Testis (tissue), 3 donors: Measurements from ENCODE around the gene RPL36. TPM values are rescaled to one million over a fixed set of nuclear protein-coding genes. Genes with fewer than 3 reads are reported as not detected.

Experiments used
- DNase-seq: peaks from one replicate; pipeline ENCODE4 v3.0.0-alpha.2; 2019
- H3K27ac ChIP-seq, 2 donors: fragments of 200-600 bp; sonication (generic); one replicate each; pipeline ENCODE4 v1.5.1; 2019
- H3K27me3 ChIP-seq: fragments of 200-600 bp; sonication (generic); one replicate; pipeline ENCODE4 v1.5.1; 2019
- H3K36me3 ChIP-seq: fragments of 200-600 bp; sonication (generic); one replicate; pipeline ENCODE4 v1.5.1; 2017; ENCODE audit warnings: low read depth; ENCODE audit errors: missing control alignments
- H3K4me1 ChIP-seq: fragments of 200-600 bp; sonication (generic); one replicate; pipeline ENCODE4 v1.5.1; 2019
- H3K4me3 ChIP-seq, 2 donors: fragments of 200-600 bp; sonication (generic); one replicate each; pipeline ENCODE4 v1.5.1; 2017 to 2019
- H3K9me3 ChIP-seq: fragments of 200-600 bp; sonication (generic); one replicate; pipeline ENCODE4 v1.5.1; 2017
- POLR2A ChIP-seq: fragments of 450-650 bp; IDR thresholded peaks from one replicate; pipeline ENCODE4 v1.6.1; 2017; ENCODE audit warnings: antibody characterized with exemption, mild to moderate bottlenecking, moderate library complexity
- WGBS, 2 donors: methylation state at CpG; one replicate each; pipeline ENCODE4 v1.1.5; 2018; 5-methylcytosine and 5-hydroxymethylcytosine counted together
- intact Hi-C: fragments of 100-400 bp; cut with DNase I; formaldehyde crosslinking; loops from one replicate; pipeline ENCODE4 v1.15.1; 2023; ENCODE audit warnings: low total_unique reads
- polyA plus RNA-seq: library from polyadenylated mRNA; stranded (reverse); fragments of 350-450 nt; fragmentation: Illumina TruSeq; extraction: RNeasy Lipid Tissue Mini Kit (QIAGEN cat#74804); gene quantifications from one replicate; pipeline ENCODE4 v1.2.3, GENCODE V29; 2014; ENCODE audit warnings: low read depth, low replicate concordance; ENCODE audit not compliant: insufficient read depth
- total RNA-seq, 2 donors: library from RNA; depleted of rRNA; stranded (reverse); fragments of >200 nt; gene quantifications; one replicate each; pipeline ENCODE4 v1.2.3, GENCODE V29; 2016
- TF ChIP-seq, protein P1 (sequence below), 3 experiments: fragments of 450-650 bp in 2 of 3; fragments of 200-600 bp in 1 of 3; sonication (generic) in 1 of 3; IDR thresholded peaks; one replicate each; pipeline ENCODE4 v1.5.1; 2016 to 2019; ENCODE audit warnings: antibody characterized with exemption in 3 of 3, mild to moderate bottlenecking in 2 of 3, moderate library complexity in 1 of 3

RPL36 gene
- total and polyA plus RNA-seq, 3 donors from 2014 or later, result 331 to 531 (median 497) TPM

- H3K27ac ChIP-seq, result no peak overlapping the region
- WGBS, 2 donors, result 49 to 57% methylated on average over 14 of the region's 14 CpGs
- TF ChIP-seq POLR2A, result no peak
- TF ChIP-seq, protein P1, sequence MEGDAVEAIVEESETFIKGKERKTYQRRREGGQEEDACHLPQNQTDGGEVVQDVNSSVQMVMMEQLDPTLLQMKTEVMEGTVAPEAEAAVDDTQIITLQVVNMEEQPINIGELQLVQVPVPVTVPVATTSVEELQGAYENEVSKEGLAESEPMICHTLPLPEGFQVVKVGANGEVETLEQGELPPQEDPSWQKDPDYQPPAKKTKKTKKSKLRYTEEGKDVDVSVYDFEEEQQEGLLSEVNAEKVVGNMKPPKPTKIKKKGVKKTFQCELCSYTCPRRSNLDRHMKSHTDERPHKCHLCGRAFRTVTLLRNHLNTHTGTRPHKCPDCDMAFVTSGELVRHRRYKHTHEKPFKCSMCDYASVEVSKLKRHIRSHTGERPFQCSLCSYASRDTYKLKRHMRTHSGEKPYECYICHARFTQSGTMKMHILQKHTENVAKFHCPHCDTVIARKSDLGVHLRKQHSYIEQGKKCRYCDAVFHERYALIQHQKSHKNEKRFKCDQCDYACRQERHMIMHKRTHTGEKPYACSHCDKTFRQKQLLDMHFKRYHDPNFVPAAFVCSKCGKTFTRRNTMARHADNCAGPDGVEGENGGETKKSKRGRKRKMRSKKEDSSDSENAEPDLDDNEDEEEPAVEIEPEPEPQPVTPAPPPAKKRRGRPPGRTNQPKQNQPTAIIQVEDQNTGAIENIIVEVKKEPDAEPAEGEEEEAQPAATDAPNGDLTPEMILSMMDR (IDR thresholded peaks at IDR 0.05), result no peak
- no peaks in the 10 kb centered on the region for H3K27me3 ChIP-seq
- intact Hi-C loops, result no loop called here
- H3K4me1 ChIP-seq, result peaks cover 18% of the 10 kb centered on the region
- H3K4me3 ChIP-seq, result no peak overlapping the region
- H3K9me3 ChIP-seq, result no peaks in the 10 kb centered on the region
- no peak for DNase-seq
- no peaks in the 10 kb centered on the region for H3K36me3 ChIP-seq
These were observed 28.0 kb downstream of the RPL36 start for GRCh38 chr19:5718037-5718578.

GRCh38 chr19:5718579-5719273 lies 28.6 kb downstream of the RPL36 start:
- Histone ChIP-seq H3K27me3 (no peaks in the 10 kb centered on the region), H3K4me1 (peaks cover 18% of the 10 kb centered on the region), H3K36me3 (no peaks in the 10 kb centered on the region), H3K4me3 (peak overlapping the region; percentile 97 to 99), H3K27ac (peak overlapping the region in 1 of 2 donors; percentile 94), H3K9me3 (no peaks in the 10 kb centered on the region)
- intact Hi-C loops, result no loop called here
- DNase-seq, result no peak
- 18 to 19% methylated on average over 11 of the region's 11 CpGs for WGBS, 2 donors
- no peak for TF ChIP-seq POLR2A
- TF ChIP-seq, protein P1 (IDR thresholded peaks at IDR 0.05), result no peak

- Histone ChIP-seq H3K36me3 (no peaks in the 10 kb centered on the region), H3K27me3 (no peaks in the 10 kb centered on the region), H3K9me3 (no peaks in the 10 kb centered on the region), H3K4me3 (peak overlapping the region; percentile 97 to 99), H3K4me1 (peaks cover 18% of the 10 kb centered on the region), H3K27ac (peak overlapping the region; percentile 93 to 94)
- no peak for TF ChIP-seq POLR2A
- TF ChIP-seq, protein P1 (IDR thresholded peaks at IDR 0.05), result no peak
- no peak for DNase-seq
- 0% methylated on average over 45 to 58 of the region's 58 CpGs for WGBS, 2 donors
- intact Hi-C loops, result no loop called here
These were observed 29.3 kb downstream of the RPL36 start for GRCh38 chr19:5719274-5719960.

DNA sequence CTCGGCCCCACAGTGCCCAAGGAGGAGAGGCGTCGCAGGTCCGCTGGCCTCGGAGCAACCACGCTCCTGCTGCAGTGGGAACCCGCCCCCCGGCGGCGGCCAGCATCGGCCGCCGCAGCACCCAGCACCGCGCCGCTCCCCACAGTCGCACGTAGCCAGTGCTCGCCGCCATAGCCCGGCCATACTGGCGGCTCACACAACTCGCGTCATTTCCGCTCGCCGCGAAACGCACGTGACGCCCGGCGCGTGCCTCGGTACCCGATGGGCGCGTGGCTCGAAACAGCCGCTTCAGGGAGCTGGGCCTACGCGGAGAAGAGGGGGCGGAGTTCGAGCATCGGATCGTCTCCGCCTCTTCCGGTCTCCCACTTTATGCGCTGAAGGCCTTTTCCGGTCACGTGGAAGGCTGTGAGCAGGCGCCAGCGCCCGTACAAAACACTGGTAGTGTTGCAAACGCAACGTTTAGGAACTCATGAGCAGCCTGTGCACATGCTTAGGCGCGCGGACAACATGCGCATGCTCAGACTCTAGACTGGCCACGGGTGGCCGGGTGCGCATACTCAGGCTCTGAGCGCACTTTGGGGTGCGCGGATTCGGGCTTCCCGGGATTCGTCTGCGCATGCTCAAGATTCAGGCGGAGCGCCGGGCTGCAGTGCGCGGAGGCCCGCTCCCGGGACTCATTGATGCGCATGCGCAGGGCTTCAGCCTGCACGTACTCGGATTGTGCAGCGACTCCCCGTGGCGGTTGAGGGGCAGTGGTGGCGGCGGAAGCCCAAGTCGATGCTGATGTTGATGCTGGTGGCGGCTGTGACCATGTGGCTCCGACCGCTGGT lies 30.1 kb downstream of the RPL36 start, which contains the start of the genes CATSPERD and LONP1:
TSS of gene CATSPERD (plus strand) at position 677 of the 830 bp plus-strand sequence. CDS start at position 778, 101 bp downstream.
TSS of gene LONP1 (minus strand) at position 186 of the 830 bp plus-strand sequence. CDS start at position 172, 14 bp downstream.
- no peak for TF ChIP-seq POLR2A
- TF ChIP-seq, protein P1 (IDR thresholded peaks at IDR 0.05), result peak; percentile 91 to 99 (median 95)
- peak within 1 kb of the TSS; percentile 97 to 99 for H3K4me3 ChIP-seq
- intact Hi-C loops, result no loop called here
- peaks cover 18% of the 10 kb centered on the region for H3K4me1 ChIP-seq
- no peaks in the 10 kb centered on the region for H3K9me3 ChIP-seq
- no peaks in the 10 kb centered on the region for H3K36me3 ChIP-seq
- peak; percentile 99 for DNase-seq
- peak within 1 kb of the TSS; percentile 93 to 94 for H3K27ac ChIP-seq
- 0 to 1% methylated on average over 29 to 46 of the region's 90 CpGs for WGBS, 2 donors
- no peaks in the 10 kb centered on the region for H3K27me3 ChIP-seq
